Measurements from ENCODE around the gene NAGA.
"Not testable (repeated sequence)": the region's sequence is repeated elsewhere in the genome, so short reads cannot be mapped to it uniquely, and the experiment has no call there.

Gene NAGA

GRCh38 chr22:42070517-42071422 lies at the start of gene NAGA:
Gene NAGA (minus strand): TSS chr22:42070812. CDS start chr22:42070297, 515 bp downstream.
- DNase-seq = peak; percentile 98

GRCh38 chr22:42116848-42117424 lies 46.3 kb upstream of the NAGA start:
- DNase-seq = peak; percentile 73

GRCh38 chr22:42115420-42115830 lies 44.8 kb upstream of the NAGA start:
- DNase-seq = peak; percentile 73

DNA sequence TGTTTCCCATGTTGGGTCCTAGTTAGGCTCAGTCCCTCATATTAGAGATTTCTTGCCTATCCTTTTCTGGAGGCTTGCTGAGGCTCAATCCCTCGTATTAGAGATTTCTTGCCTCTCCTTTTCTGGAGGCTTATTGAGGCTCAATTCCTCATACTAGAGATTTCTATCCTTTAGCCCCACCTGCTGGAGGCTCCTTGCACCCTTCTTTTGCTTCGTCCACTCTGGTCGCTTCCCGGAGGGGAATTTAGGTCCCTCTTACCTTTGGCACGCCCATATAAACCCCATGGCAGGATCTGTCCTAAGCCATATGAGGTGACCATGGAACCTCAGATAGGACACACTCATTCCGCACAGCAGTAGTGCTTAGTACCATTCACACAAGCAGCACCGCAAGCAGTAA lies 44.1 kb upstream of the NAGA start:
- peak; percentile 77 for DNase-seq

- DNase-seq = not testable (repeated sequence)
These were observed 42.2 kb upstream of the NAGA start for GRCh38 chr22:42112793-42113192.

- DNase-seq = no peak
These were observed 41.2 kb upstream of the NAGA start for GRCh38 chr22:42111798-42112197.

GRCh38 chr22:42108848-42109247 lies 38.2 kb upstream of the NAGA start:
- DNase-seq = no peak

DNA sequence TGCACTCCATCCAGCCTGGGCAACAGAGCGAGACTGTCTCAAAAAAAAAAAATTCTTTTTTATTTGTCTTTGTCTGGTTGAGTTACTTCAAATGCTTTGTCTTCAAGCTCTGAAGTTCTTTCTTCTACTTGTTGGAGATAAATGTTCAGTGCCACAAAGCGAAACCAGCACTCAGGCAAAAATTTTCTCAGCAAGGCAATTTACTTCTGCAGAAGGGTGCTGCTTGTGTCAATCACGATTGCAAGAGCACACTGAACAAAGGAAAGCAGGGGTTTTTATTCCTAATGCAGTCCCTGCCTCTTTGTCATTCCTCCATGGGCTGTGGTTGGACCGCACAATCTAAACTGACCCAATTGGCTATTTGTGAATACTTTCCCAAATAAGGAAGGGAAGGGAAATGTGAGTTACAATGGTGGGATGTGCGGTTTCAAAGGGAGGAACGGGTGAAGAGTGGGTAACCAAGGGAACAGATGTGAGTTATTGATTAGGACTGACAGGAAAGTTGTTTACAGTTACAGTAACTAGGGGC lies 33.8 kb upstream of the NAGA start:
- not testable (repeated sequence) for DNase-seq

GRCh38 chr22:42101199-42101598 lies 30.6 kb upstream of the NAGA start:
- DNase-seq = no peak

DNA sequence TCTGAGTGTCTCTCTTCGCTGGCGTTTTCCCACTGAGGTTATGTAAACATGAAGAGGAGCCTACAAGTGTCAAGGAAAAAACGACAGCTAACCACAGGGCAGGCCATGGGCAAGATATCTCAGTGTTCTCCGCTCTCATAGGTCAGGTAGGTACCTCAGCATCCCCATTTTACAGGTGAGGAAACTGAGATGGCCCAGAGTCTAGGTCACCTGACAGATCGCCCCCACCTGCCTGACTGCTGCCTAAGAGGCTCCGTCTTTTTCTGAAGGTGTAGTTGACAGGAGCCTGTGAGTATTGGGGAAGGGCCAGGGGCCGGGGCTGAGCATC lies 20.8 kb upstream of the NAGA start:
- no peak for DNase-seq

DNA sequence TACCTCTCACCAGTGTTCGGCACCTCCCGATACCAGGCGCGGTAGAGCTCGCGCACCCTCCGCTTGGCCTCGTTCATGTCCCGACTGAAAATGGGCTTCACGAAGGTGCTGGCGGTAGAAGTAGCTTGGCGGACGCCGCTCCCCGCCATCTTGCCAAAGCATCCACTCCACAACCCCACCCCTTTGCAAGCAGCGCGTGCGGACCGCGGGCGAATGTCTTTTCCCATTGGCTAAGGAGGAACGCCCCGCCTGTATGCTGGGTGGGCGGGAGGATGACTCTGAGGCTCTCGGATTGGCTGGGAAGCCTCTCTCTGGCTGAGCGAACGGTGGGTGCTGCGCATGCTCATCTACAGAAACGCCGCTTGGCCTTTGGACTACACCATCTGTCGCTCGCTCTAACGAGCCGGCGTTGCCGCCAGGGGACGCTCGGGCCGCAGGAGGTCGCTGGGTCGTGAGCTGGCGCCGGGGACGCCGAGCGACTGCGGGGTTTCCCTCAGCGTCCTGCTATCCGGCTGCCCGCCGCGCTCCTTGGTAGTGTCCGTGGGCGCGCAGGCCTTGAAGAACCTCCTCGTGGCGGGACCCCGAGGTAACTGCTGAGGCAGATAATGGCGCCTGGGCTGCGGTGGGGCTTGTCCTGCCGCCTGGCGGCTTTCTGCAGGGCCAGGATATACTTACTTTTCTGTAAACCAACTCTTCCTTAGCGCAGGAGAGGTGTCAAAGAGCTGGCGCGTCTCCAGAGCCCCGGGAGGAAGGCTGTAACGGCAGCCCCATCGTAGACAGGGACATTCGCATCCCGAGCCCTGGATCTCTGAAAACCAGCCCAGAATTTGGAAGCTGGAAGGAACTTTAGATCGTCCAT lies 20.2 kb upstream of the NAGA start, which contains the start of gene NDUFA6:
Gene NDUFA6 (minus strand): TSS at position 177 of the 859 bp plus-strand sequence. CDS start 28 bp downstream, at position 149.
- peak; percentile 100 for DNase-seq

GRCh38 chr22:42086051-42086450 lies 15.4 kb upstream of the NAGA start:
- no peak for DNase-seq

GRCh38 chr22:42084874-42085273 lies 14.3 kb upstream of the NAGA start:
- DNase-seq = no peak

GRCh38 chr22:42083119-42083518 lies 12.5 kb upstream of the NAGA start:
- DNase-seq = no peak

DNA sequence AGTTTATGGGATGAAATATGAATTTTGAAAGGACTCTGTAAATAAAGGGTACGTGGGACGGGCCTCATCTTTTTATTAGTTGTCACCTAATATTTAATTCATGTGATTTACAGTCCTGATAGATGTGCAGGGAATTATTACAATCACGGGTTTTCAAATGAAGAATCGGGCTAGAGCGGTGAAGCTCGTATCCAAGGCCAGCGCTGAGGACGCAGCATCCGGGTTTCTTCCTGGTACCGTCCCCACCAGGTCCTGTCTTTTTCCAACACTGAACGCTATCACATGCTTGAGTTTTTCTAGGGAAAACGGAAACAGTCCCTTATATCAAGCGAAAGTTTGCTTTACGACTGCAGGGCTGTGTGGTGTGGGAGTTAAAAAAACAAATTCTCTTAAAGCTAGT lies 9.7 kb upstream of the NAGA start:
- DNase-seq = peak; percentile 49

DNA sequence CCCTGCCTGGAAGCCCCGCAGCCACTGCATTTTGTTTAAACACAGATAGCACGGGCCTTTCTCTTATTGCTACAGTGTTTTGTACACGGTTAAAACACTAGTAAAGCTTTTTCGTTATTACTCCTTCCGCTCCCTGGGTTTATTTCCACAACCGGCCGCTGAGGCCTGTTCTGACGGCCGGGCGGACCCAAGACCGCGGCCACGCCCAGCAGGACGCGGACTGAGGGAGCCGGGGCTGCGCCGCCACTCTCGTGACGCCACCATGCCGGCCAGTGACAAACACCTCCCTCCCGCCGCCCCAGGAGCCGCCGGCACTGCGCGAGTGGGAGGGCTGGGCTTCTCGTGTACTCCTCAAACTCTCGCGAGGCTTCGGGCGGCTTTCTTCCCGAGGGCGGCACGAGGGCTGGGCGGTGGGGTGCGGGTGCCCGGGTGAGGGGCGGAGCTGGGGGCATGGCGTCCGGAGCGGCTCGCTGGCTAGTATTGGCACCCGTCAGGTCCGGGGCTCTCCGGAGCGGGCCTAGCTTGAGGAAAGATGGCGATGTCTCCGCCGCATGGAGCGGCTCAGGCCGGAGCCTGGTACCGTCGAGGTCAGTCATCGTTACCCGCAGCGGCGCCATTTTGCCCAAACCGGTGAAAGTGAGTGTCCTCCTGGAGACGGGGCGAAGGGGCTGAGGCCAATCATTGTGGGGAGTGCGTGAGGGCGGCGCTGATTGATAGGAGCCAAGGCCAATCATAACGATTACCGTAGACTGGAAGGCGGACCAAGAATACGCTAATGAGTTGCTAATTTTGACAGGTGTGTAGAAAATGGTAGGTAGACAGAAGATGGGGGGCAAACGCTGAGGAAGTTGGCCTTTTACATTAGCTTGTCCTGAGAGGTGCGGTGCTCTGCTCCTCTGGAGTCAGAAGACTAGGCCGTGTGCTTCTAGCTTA lies 9.0 kb upstream of the NAGA start, which contains the start of gene SMDT1:
Gene SMDT1 (plus strand): TSS at position 382 of the 933 bp plus-strand sequence. CDS start 69 bp downstream, at position 451.
- peak; percentile 99 for DNase-seq

DNA sequence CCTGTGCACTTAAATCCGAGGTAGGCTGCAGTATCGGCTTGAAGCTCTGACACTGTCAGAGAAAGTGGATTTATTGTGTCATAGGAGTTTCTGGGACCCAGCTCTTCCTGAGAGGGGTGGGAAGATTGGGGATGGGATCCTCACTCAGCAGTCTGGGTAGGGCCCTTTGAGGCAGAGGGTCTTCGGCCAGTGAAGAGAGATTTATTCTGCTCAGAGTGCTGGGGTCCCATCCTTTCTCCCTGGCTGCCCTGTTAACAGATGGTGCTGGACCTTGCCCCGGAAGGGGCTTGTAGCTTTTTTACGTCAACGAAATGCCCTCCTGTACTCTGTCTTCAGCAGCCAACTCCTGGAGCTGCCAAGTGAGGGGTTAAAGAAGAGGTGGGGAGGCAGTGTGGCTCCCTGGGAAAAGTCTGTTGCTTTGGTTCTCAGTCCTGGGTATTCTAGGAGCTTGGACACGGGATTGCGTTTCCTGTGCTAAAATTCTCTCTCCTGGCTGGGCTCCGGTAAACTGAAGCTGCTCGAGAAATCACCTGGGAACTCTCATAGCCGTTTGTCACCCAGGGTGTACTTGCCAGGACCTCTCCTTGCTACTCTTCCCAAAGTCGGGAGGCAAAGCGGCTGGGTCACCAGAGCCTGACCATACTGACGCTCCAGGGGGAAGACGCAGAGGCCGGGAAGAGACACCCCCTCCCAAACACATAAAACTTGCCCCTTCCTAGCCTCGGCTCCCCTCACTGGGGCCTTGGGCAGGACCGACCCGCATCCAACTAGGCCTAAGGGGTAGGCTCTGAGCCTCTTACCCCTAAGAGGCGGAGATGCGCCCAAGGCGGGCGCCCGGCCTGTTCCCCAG lies 8.1 kb upstream of the NAGA start:
- DNase-seq = peak; percentile 54

- DNase-seq = peak; percentile 46
These were observed 7.0 kb upstream of the NAGA start for GRCh38 chr22:42077486-42078125.

DNA sequence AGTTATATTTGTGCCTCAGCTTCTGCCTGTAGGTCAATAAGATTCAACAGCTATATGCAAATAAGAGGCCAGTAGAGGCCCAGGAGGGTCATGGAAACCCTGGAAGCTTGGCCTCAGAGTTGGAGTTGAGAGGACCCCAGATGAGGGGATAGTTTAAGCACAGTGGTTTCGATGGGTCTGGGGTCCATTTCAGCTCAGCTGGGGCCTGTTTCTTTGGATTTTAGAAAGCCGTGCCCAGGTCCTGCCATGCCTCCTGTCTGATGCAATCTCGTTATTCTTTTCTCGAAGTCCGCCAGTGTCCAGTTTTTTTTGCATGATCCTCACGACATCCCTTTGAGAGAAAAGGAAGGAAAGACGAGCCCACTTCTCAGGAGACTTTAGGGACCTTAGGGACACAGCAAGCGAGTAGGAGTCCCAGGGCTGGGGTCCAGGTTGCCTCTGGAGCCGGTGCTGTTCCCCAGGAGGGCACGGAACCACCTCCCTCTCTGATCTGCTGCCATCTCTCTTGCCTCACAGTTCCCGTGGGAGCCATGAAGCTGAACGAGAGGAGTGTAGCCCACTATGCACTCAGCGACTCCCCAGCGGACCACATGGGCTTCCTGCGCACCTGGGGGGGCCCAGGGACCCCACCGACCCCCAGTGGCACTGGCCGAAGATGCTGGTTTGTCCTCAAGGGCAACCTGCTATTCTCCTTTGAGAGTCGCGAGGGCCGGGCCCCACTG lies 6.3 kb upstream of the NAGA start:
- peak; percentile 21 for DNase-seq
